AG04449 (cell line): ENCODE results near the gene FABP6.
A peak's percentile ranks its signal among the peaks of the same experiment; 100 is the strongest.

Source experiments
- CTCF ChIA-PET: fragments of 350-600 bp; formaldehyde crosslinking; extraction: SDS; loops from one replicate; lab custom pipeline; 2021; ENCODE audit warnings: antibody characterized with exemption; lab: Yijun Ruan, JAX
- POLR2A ChIA-PET: fragments of 400-600, 350-600 bp; formaldehyde crosslinking; extraction: SDS; loops from one replicate; lab custom pipeline; 2020; ENCODE audit warnings: antibody characterized with exemption, inconsistent platforms; lab: Yijun Ruan, JAX
- DNase-seq: peaks from one replicate; pipeline ENCODE4 v3.0.0-alpha.2; 2010; ENCODE audit warnings: low read depth, low spot score
- H3K4me3 ChIP-seq: 2 replicates; pipeline ENCODE4 v1.5.1; 2011; ENCODE audit warnings: low read depth, mild to moderate bottlenecking, control low read depth, low read length
- CTCF ChIP-seq: IDR thresholded peaks from one replicate; pipeline ENCODE4 v1.5.1; 2011; ENCODE audit warnings: mild to moderate bottlenecking, moderate library complexity, low read length, control low read depth, inconsistent platforms; ENCODE audit not compliant: insufficient read depth; ENCODE audit errors: missing control alignments

The FABP6 gene

DNA sequence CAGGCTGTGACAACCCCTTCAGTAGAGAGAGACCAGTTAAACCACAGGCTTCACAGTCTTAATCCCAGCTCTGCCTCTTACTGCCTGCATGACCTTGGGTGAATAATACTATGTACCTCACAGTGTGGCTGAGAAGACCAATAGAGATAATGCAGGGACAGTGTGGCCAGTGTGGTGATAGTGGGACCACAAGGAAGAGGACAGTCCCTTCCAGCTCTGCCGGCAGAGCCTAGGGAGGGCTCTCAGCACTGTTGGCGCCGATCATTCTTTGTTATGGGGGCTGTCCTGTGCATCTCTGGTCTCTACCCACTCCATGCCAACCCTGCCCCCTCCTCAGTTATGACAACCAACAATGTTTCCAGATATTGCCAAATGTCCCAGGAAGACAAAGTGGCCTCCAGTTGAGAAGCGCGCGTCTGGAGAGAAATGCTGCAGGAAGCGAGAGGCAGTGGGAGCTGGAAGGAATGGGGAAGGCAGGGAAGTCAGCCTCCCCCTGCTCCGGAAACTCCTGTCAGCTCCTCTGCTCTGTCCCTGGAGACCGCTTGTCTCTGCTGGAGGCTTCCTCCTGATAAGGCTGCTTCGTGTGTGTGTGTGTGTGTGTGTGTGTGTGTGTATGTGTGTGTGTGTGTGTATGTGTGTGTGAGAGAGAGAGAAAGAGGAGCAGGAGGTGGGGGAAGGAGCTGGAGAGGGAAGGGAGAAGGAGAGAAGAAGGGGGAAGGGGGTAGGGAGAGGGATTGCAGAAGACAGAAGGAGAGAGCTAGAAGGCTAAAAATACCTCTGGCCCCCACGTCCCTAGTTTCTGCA is 31.8 kb upstream of the FABP6 start:
- CTCF ChIA-PET, result interaction anchor here (0.6 to 4.0 kb wide), 17 partner anchors 9 to 193 kb away, joined by 3 to 52 read pairs (median 6); no protein-coding TSS in a partner anchor
- no peak for DNase-seq
- TF ChIP-seq CTCF, result no peak
- POLR2A ChIA-PET, result interaction anchor here (2.2 kb wide), 1 partner anchor 32 kb away, joined by 8 read pairs; no protein-coding TSS in a partner anchor
- no peak overlapping the region for H3K4me3 ChIP-seq

DNA sequence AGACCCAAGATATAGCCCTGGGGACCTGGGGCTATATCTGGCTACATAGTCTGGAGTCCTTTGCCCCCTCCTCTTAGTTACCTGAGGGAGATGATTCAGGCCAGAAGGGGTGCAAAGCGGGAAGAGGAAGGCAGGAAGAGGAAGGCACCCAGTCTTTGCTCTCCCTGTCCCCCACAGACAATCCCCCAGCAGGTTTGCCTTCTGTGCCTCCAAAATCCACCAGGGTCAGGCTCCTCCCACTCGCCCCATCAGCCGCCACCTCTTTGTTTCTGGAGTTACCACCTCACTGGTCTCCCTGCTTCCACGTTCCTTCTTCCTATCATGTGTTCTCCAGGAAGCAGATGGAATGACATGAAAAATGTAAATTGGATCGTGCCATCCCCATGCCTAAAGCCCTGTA is 31.2 kb upstream of the FABP6 start:
- CTCF ChIA-PET, result interaction anchor here (0.8 to 4.0 kb wide), 29 partner anchors 9 to 193 kb away, joined by 3 to 52 read pairs (median 6); partner anchors contain the start of gene C1QTNF2
- POLR2A ChIA-PET, result interaction anchor here (2.2 kb wide), 1 partner anchor 33 kb away, joined by 8 read pairs; no protein-coding TSS in a partner anchor

GRCh38 chr5:160198841-160199409 is 30.4 kb upstream of the FABP6 start:
- no peak for TF ChIP-seq CTCF
- DNase-seq, result no peak
- ChIA-PET CTCF (interaction anchor here (0.7 to 4.0 kb wide), 41 partner anchors 9 to 195 kb away, joined by 3 to 52 read pairs (median 5); partner anchors contain the start of genes C1QTNF2 and PWWP2A), POLR2A (interaction anchor here (2.2 kb wide), 1 partner anchor 34 kb away, joined by 8 read pairs; no protein-coding TSS in a partner anchor)
- peak overlapping the region; percentile 23 for H3K4me3 ChIP-seq

More for the DNA sequence above, 31.2 kb upstream of the FABP6 start:
- no peak overlapping the region for H3K4me3 ChIP-seq
- TF ChIP-seq CTCF, result no peak
- no peak for DNase-seq

GRCh38 chr5:160199410-160199911 is 29.8 kb upstream of the FABP6 start:
- CTCF ChIA-PET, result interaction anchor here (0.7 to 4.0 kb wide), 37 partner anchors 8 to 194 kb away, joined by 3 to 52 read pairs (median 6); partner anchors contain the start of gene PWWP2A
- DNase-seq, result no peak
- POLR2A ChIA-PET, result no interaction called here
- H3K4me3 ChIP-seq, result peak overlapping the region; percentile 50
- peak; percentile 82 for TF ChIP-seq CTCF

GRCh38 chr5:160207061-160207460 is 22.2 kb upstream of the FABP6 start:
- H3K4me3 ChIP-seq, result no peak overlapping the region
- POLR2A ChIA-PET, result no interaction called here
- CTCF ChIA-PET, result interaction anchor here (3.0 kb wide), 1 partner anchor 8 kb away, joined by 13 read pairs; no protein-coding TSS in a partner anchor
- DNase-seq, result no peak
- no peak for TF ChIP-seq CTCF

- no peak for TF ChIP-seq CTCF
- no peak overlapping the region for H3K4me3 ChIP-seq
- DNase-seq, result no peak
- ChIA-PET CTCF (interaction anchor here (1.4 to 2.6 kb wide), 4 partner anchors 11 to 188 kb away, joined by 4 to 14 read pairs (median 5); partner anchors contain the start of gene FABP6), POLR2A (no interaction called here)
Measured at GRCh38 chr5:160209917-160210316, 19.4 kb upstream of the FABP6 start.
